ENCODE data around the gene BAHD1. TPM values are rescaled to one million over a fixed set of nuclear protein-coding genes. Genes with fewer than 3 reads are reported as not detected.

BAHD1 gene
- total and polyA plus RNA-seq, 2 experiments from 2014 or later, result 11.2 to 40.1 TPM

DNA sequence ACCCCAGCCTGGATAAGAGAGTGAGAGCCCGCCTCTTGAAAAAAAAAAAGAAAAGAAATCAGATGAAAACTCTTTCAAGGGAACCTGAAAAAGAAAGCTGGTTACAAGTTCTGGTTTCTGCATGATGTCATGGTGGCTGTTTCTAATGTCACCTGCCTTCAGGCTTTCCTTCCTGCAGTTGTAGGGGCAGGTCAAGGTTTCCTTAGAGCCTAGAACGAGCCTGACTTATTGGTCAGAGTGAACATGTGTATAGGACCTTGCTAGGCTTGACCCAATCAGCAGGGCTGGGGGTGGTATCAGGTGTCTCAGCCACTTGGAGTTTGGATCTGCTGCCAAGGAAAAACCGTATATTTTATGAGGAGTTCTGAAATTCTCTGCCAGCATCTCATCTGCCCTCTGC, 31.4 kb upstream of the BAHD1 start:
- Mint-ChIP-seq H3K4me3 (no peak overlapping the region), H3K27me3 (ENCODE audit: insufficient read depth, low read depth, poor library complexity) (peaks cover 4% of the 10 kb centered on the region), H3K27ac (no peak overlapping the region), H3K4me1 (peaks cover 17% of the 10 kb centered on the region), H3K9me3 (no peaks in the 10 kb centered on the region), H3K36me3 (ENCODE audit: low read depth) (peaks cover 71% of the 10 kb centered on the region)
- Histone ChIP-seq H4K20me1 (replicated peaks; ENCODE audit: insufficient read depth) (peaks cover 15% of the 10 kb centered on the region), H3K4me3 (no peak overlapping the region), H3K9me2 (ENCODE audit: insufficient read depth) (no peaks in the 10 kb centered on the region), H3K36me3 (ENCODE audit: insufficient read depth) (peaks cover 39% of the 10 kb centered on the region), H3K4me1 (ENCODE audit: insufficient read depth) (peaks cover 20% of the 10 kb centered on the region; the same call in 1 of the 2 replicates), H3K79me2 (replicated peaks; ENCODE audit: insufficient read depth) (peaks cover 29% of the 10 kb centered on the region), H3F3A (replicated peaks; ENCODE audit: low read depth) (peaks cover 6% of the 10 kb centered on the region; the same call in 1 of the 2 replicates), H2AFZ (no peak overlapping the region), H3K27ac (ENCODE audit: low read depth) (no peak overlapping the region), H3K27me3 (ENCODE audit: insufficient read depth) (no peaks in the 10 kb centered on the region), H3K4me2 (no peak overlapping the region)
- ATAC-seq (no peak), DNase-seq (ENCODE audit: low spot score) (no peak)
- TF ChIP-seq JUNB (IDR thresholded peaks at IDR 0.05; ENCODE audit: unreplicated experiment) (no peak), POLR2AphosphoS5 (IDR thresholded peaks at IDR 0.05; ENCODE audit: low read depth) (no peak), CREB1 (CRISPR knock-in tag; IDR thresholded peaks at IDR 0.05; ENCODE audit: low read depth) (no peak), EZH2 (IDR thresholded peaks at IDR 0.05; ENCODE audit: low read depth, unreplicated experiment) (no peak), EZH2phosphoT487 (IDR thresholded peaks at IDR 0.05; ENCODE audit: unreplicated experiment) (no peak), ZNF114 (CRISPR knock-in tag; IDR thresholded peaks at IDR 0.05) (no peak), STAT1 (IDR thresholded peaks at IDR 0.05; ENCODE audit: unreplicated experiment) (no peak), ZNF331 (CRISPR knock-in tag; IDR thresholded peaks at IDR 0.05; ENCODE audit: low read depth) (no peak), NANOG (IDR thresholded peaks at IDR 0.05; ENCODE audit: borderline replicate concordance) (no peak)
- TF ChIP-seq, protein P1, sequence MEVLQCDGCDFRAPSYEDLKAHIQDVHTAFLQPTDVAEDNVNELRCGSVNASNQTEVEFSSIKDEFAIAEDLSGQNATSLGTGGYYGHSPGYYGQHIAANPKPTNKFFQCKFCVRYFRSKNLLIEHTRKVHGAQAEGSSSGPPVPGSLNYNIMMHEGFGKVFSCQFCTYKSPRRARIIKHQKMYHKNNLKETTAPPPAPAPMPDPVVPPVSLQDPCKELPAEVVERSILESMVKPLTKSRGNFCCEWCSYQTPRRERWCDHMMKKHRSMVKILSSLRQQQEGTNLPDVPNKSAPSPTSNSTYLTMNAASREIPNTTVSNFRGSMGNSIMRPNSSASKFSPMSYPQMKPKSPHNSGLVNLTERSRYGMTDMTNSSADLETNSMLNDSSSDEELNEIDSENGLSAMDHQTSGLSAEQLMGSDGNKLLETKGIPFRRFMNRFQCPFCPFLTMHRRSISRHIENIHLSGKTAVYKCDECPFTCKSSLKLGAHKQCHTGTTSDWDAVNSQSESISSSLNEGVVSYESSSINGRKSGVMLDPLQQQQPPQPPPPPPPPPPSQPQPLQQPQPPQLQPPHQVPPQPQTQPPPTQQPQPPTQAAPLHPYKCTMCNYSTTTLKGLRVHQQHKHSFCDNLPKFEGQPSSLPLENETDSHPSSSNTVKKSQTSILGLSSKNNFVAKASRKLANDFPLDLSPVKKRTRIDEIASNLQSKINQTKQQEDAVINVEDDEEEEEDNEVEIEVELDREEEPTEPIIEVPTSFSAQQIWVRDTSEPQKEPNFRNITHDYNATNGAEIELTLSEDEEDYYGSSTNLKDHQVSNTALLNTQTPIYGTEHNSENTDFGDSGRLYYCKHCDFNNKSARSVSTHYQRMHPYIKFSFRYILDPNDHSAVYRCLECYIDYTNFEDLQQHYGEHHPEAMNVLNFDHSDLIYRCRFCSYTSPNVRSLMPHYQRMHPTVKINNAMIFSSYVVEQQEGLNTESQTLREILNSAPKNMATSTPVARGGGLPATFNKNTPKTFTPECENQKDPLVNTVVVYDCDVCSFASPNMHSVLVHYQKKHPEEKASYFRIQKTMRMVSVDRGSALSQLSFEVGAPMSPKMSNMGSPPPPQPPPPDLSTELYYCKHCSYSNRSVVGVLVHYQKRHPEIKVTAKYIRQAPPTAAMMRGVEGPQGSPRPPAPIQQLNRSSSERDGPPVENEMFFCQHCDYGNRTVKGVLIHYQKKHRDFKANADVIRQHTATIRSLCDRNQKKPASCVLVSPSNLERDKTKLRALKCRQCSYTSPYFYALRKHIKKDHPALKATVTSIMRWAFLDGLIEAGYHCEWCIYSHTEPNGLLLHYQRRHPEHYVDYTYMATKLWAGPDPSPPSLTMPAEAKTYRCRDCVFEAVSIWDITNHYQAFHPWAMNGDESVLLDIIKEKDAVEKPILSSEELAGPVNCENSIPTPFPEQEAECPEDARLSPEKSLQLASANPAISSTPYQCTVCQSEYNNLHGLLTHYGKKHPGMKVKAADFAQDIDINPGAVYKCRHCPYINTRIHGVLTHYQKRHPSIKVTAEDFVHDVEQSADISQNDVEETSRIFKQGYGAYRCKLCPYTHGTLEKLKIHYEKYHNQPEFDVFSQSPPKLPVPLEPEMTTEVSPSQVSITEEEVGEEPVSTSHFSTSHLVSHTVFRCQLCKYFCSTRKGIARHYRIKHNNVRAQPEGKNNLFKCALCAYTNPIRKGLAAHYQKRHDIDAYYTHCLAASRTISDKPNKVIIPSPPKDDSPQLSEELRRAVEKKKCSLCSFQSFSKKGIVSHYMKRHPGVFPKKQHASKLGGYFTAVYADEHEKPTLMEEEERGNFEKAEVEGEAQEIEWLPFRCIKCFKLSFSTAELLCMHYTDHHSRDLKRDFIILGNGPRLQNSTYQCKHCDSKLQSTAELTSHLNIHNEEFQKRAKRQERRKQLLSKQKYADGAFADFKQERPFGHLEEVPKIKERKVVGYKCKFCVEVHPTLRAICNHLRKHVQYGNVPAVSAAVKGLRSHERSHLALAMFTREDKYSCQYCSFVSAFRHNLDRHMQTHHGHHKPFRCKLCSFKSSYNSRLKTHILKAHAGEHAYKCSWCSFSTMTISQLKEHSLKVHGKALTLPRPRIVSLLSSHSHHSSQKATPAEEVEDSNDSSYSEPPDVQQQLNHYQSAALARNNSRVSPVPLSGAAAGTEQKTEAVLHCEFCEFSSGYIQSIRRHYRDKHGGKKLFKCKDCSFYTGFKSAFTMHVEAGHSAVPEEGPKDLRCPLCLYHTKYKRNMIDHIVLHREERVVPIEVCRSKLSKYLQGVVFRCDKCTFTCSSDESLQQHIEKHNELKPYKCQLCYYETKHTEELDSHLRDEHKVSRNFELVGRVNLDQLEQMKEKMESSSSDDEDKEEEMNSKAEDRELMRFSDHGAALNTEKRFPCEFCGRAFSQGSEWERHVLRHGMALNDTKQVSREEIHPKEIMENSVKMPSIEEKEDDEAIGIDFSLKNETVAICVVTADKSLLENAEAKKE (CRISPR knock-in tag; IDR thresholded peaks at IDR 0.05), result no peak
- TF ChIP-seq, protein P2, sequence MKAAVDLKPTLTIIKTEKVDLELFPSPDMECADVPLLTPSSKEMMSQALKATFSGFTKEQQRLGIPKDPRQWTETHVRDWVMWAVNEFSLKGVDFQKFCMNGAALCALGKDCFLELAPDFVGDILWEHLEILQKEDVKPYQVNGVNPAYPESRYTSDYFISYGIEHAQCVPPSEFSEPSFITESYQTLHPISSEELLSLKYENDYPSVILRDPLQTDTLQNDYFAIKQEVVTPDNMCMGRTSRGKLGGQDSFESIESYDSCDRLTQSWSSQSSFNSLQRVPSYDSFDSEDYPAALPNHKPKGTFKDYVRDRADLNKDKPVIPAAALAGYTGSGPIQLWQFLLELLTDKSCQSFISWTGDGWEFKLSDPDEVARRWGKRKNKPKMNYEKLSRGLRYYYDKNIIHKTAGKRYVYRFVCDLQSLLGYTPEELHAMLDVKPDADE (IDR thresholded peaks at IDR 0.05), result no peak
- TF ChIP-seq, protein P3, sequence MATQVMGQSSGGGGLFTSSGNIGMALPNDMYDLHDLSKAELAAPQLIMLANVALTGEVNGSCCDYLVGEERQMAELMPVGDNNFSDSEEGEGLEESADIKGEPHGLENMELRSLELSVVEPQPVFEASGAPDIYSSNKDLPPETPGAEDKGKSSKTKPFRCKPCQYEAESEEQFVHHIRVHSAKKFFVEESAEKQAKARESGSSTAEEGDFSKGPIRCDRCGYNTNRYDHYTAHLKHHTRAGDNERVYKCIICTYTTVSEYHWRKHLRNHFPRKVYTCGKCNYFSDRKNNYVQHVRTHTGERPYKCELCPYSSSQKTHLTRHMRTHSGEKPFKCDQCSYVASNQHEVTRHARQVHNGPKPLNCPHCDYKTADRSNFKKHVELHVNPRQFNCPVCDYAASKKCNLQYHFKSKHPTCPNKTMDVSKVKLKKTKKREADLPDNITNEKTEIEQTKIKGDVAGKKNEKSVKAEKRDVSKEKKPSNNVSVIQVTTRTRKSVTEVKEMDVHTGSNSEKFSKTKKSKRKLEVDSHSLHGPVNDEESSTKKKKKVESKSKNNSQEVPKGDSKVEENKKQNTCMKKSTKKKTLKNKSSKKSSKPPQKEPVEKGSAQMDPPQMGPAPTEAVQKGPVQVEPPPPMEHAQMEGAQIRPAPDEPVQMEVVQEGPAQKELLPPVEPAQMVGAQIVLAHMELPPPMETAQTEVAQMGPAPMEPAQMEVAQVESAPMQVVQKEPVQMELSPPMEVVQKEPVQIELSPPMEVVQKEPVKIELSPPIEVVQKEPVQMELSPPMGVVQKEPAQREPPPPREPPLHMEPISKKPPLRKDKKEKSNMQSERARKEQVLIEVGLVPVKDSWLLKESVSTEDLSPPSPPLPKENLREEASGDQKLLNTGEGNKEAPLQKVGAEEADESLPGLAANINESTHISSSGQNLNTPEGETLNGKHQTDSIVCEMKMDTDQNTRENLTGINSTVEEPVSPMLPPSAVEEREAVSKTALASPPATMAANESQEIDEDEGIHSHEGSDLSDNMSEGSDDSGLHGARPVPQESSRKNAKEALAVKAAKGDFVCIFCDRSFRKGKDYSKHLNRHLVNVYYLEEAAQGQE (IDR thresholded peaks at IDR 0.05; ENCODE audit: unreplicated experiment), result no peak
- TF ChIP-seq, protein P4, sequence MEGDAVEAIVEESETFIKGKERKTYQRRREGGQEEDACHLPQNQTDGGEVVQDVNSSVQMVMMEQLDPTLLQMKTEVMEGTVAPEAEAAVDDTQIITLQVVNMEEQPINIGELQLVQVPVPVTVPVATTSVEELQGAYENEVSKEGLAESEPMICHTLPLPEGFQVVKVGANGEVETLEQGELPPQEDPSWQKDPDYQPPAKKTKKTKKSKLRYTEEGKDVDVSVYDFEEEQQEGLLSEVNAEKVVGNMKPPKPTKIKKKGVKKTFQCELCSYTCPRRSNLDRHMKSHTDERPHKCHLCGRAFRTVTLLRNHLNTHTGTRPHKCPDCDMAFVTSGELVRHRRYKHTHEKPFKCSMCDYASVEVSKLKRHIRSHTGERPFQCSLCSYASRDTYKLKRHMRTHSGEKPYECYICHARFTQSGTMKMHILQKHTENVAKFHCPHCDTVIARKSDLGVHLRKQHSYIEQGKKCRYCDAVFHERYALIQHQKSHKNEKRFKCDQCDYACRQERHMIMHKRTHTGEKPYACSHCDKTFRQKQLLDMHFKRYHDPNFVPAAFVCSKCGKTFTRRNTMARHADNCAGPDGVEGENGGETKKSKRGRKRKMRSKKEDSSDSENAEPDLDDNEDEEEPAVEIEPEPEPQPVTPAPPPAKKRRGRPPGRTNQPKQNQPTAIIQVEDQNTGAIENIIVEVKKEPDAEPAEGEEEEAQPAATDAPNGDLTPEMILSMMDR (conservative IDR thresholded peaks at IDR 0.05; ENCODE audit: low read depth in 2 of 2), result no peak

Measured in GM23338 (cell line).